K562 (cell line): Measurements from ENCODE around the gene RARG. TPM values are rescaled to one million over a fixed set of nuclear protein-coding genes. Genes with fewer than 3 reads are reported as not detected.

Source experiments
- BACH1 ChIP-seq: fragments of 200-800 bp; sonication (Bioruptor generic); IDR thresholded peaks from 2 replicates; pipeline ENCODE4 v1.6.1; 2016; ENCODE audit warnings: missing genetic modification characterization, missing compliant biosample characterization
- CXXC5 ChIP-seq: fragments of 250-450 bp; sonication (Bioruptor Pico); IDR thresholded peaks from 2 replicates; pipeline ENCODE4 v1.8.0; 2022; ENCODE audit warnings: inconsistent platforms, mild to moderate bottlenecking, moderate library complexity
- HNRNPK ChIP-seq: fragments of 200-400 bp; formaldehyde crosslinking; IDR thresholded peaks from one replicate; pipeline ENCODE4 v1.6.1; 2018; ENCODE audit warnings: mild to moderate bottlenecking, low read depth, low read length; ENCODE audit not compliant: poor library complexity, severe bottlenecking
- HNRNPL ChIP-seq: fragments of 200-400 bp; formaldehyde crosslinking; IDR thresholded peaks from 2 replicates; pipeline ENCODE4 v1.6.1; 2017; ENCODE audit warnings: low read depth, mild to moderate bottlenecking, low read length
- MCM5 ChIP-seq: fragments of 450-650 bp; IDR thresholded peaks from 2 replicates; pipeline ENCODE4 v1.6.1; 2016; ENCODE audit warnings: low read depth
- SAP30 ChIP-seq: fragments of 200-600 bp; sonication (generic); IDR thresholded peaks from 2 replicates; pipeline ENCODE4 v1.6.1; 2012; ENCODE audit warnings: borderline replicate concordance, low read depth, mild to moderate bottlenecking, moderate library complexity, low read length, control low read depth, inconsistent platforms; ENCODE audit not compliant: insufficient read depth, poor library complexity, severe bottlenecking
- SP2 ChIP-seq: IDR thresholded peaks from 2 replicates; pipeline ENCODE4 v1.6.1; 2011; ENCODE audit warnings: mild to moderate bottlenecking, low read depth, low read length, moderate library complexity; ENCODE audit not compliant: poor library complexity, severe bottlenecking; ENCODE audit errors: extremely low read depth
- TOE1 ChIP-seq, 2 experiments: fragments of 450-650 bp in 1 of 2; sonication (generic) in 1 of 2; formaldehyde crosslinking in 1 of 2; IDR thresholded peaks; 2 replicates each; pipeline versions ENCODE4 v1.7.1 to v1.8.0; 2016 to 2022; ENCODE audit warnings: borderline replicate concordance in 2 of 2, mild to moderate bottlenecking in 2 of 2, antibody characterized with exemption in 1 of 2, inconsistent platforms in 1 of 2, low read depth in 1 of 2, missing genetic modification reagents in 1 of 2, moderate library complexity in 1 of 2
- ZBTB7A ChIP-seq: IDR thresholded peaks from 2 replicates; pipeline ENCODE4 v1.6.1; 2011; ENCODE audit warnings: low read depth, mild to moderate bottlenecking, low read length, moderate library complexity, borderline replicate concordance; ENCODE audit not compliant: control insufficient read depth
- ZNF217 ChIP-seq: sonication (generic); formaldehyde crosslinking; IDR thresholded peaks from 2 replicates; pipeline ENCODE4 v1.8.0; 2022; ENCODE audit warnings: mild to moderate bottlenecking, missing genetic modification reagents
- ZNF274 ChIP-seq: IDR thresholded peaks from 2 replicates; pipeline ENCODE4 v1.6.1; 2011; ENCODE audit warnings: low read depth, mild to moderate bottlenecking, low read length, moderate library complexity, borderline replicate concordance
- polyA plus RNA-seq, 8 experiments: library from polyadenylated mRNA; depleted of rRNA in 4 of 8; stranded (reverse) in 5 of 8; unstranded in 3 of 8; fragments of >200 nt; fragmentation: Nextera tagmentation in 2 of 8; fragmentation: Illumina TruSeq in 1 of 8; extraction: Ambion mirVana in 2 of 8; extraction: Trizol in 1 of 8; gene quantifications; 2 replicates each; pipeline versions ENCODE4 v1.2.1 to v1.2.3, GENCODE V29; 2011 to 2014; ENCODE audit warnings: inconsistent platforms in 1 of 8, missing spikeins in 1 of 8
- total RNA-seq, 7 experiments: library from RNA; depleted of rRNA in 6 of 7; stranded (reverse); fragments of >200 nt in 6 of 7; fragmentation: Illumina TruSeq in 2 of 7; extraction: Trizol in 2 of 7; gene quantifications; 2 replicates each; pipeline versions ENCODE4 v1.2.1 to v1.2.3, GENCODE V29; 2011 to 2021; ENCODE audit warnings: low replicate concordance in 1 of 7
- TF ChIP-seq, protein P1 (sequence below): fragments of 450-650 bp; IDR thresholded peaks from 2 replicates; pipeline ENCODE4 v1.7.1; 2018; ENCODE audit warnings: mild to moderate bottlenecking, low read depth; ENCODE audit not compliant: partially characterized antibody
- TF ChIP-seq, protein P2 (sequence below): fragments of 450-650 bp; formaldehyde crosslinking; IDR thresholded peaks from 2 replicates; pipeline ENCODE4 v1.4.0; 2020; ENCODE audit warnings: mild to moderate bottlenecking, moderate library complexity
- TF ChIP-seq, protein P3 (sequence below), 2 experiments: fragments of 150-350 bp in 1 of 2; IDR thresholded peaks; 2 replicates each; pipeline ENCODE4 v1.6.1; 2012 to 2016; ENCODE audit warnings: low read depth in 2 of 2, low read length in 2 of 2, mild to moderate bottlenecking in 1 of 2, moderate library complexity in 1 of 2
- TF ChIP-seq, protein P4 (sequence below): fragments of 250-450 bp; sonication (Bioruptor Pico); IDR thresholded peaks from 2 replicates; pipeline ENCODE4 v1.5.0; 2020; ENCODE audit warnings: mild to moderate bottlenecking

The RARG gene
- total and polyA plus RNA-seq, 9 of the 15 experiments (the other 6 are each of a cell fraction or from before 2014, with no cell fraction given), result 0.18 to 7.6 (median 3.8) TPM

DNA sequence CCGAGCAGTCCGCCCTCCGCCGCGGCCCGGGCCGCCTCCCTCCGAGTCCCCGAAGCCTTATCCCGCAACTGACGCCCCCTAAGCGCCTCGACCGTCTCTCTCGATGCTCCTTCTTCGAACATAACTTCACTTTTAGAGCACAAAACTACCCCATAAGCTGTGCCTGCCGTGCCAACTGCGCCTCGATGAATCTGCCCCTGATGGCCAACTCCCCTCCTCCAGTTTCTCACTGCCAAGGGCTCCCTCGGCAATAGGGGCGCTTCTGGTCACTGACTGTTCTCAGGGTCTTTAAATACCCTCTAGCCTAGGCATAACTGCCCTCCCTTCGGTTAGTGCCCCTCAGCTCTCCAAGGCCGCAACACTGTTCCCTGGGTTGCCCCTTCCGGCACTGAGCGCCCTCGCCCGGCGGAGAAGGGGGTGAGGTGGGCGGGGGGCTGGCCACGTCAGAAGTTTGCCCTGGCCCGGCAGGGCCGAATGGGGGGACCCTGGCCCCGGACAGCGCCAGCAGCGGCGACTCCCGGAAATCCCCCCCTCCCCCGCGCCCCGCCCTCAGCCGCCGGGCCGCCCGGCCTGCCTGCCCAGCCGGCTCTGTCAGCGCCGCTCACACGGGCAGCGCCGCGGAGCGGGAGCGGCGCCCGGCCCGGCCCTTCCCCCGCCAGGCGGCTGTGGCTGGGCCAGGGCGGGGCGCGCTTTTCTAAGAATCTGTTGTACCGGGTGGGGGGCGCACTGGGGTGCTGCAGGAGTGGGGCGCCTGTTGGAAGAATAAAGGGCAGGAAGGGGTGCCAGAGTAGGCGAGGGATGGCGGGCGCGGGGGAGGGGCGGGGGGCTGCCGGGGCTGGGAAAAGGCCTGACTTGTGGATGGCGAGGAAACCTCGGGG is 10.6 kb downstream of the RARG start (continued):
- TF ChIP-seq, protein P1, sequence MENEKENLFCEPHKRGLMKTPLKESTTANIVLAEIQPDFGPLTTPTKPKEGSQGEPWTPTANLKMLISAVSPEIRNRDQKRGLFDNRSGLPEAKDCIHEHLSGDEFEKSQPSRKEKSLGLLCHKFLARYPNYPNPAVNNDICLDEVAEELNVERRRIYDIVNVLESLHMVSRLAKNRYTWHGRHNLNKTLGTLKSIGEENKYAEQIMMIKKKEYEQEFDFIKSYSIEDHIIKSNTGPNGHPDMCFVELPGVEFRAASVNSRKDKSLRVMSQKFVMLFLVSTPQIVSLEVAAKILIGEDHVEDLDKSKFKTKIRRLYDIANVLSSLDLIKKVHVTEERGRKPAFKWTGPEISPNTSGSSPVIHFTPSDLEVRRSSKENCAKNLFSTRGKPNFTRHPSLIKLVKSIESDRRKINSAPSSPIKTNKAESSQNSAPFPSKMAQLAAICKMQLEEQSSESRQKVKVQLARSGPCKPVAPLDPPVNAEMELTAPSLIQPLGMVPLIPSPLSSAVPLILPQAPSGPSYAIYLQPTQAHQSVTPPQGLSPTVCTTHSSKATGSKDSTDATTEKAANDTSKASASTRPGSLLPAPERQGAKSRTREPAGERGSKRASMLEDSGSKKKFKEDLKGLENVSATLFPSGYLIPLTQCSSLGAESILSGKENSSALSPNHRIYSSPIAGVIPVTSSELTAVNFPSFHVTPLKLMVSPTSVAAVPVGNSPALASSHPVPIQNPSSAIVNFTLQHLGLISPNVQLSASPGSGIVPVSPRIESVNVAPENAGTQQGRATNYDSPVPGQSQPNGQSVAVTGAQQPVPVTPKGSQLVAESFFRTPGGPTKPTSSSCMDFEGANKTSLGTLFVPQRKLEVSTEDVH, result no peak
- TF ChIP-seq ZNF274, result no peak
- no peak for TF ChIP-seq HNRNPK
- TF ChIP-seq TOE1 (IDR thresholded peaks at IDR 0.05; ENCODE audit: borderline replicate concordance), result peak; percentile 51
- TF ChIP-seq TOE1 (CRISPR knock-in tag; IDR thresholded peaks at IDR 0.05; ENCODE audit: borderline replicate concordance, low read depth), result no peak
- TF ChIP-seq ZNF217 (CRISPR knock-in tag), result no peak
- TF ChIP-seq SP2, result no peak
- TF ChIP-seq, protein P2, sequence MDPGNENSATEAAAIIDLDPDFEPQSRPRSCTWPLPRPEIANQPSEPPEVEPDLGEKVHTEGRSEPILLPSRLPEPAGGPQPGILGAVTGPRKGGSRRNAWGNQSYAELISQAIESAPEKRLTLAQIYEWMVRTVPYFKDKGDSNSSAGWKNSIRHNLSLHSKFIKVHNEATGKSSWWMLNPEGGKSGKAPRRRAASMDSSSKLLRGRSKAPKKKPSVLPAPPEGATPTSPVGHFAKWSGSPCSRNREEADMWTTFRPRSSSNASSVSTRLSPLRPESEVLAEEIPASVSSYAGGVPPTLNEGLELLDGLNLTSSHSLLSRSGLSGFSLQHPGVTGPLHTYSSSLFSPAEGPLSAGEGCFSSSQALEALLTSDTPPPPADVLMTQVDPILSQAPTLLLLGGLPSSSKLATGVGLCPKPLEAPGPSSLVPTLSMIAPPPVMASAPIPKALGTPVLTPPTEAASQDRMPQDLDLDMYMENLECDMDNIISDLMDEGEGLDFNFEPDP (CRISPR knock-in tag), result no peak
- no peak for TF ChIP-seq SAP30
- TF ChIP-seq ZBTB7A, result peak; percentile 67; the same call in 1 of the 2 replicates
- no peak for TF ChIP-seq BACH1 (tag)
- no peak for TF ChIP-seq HNRNPL
- TF ChIP-seq, protein P3, sequence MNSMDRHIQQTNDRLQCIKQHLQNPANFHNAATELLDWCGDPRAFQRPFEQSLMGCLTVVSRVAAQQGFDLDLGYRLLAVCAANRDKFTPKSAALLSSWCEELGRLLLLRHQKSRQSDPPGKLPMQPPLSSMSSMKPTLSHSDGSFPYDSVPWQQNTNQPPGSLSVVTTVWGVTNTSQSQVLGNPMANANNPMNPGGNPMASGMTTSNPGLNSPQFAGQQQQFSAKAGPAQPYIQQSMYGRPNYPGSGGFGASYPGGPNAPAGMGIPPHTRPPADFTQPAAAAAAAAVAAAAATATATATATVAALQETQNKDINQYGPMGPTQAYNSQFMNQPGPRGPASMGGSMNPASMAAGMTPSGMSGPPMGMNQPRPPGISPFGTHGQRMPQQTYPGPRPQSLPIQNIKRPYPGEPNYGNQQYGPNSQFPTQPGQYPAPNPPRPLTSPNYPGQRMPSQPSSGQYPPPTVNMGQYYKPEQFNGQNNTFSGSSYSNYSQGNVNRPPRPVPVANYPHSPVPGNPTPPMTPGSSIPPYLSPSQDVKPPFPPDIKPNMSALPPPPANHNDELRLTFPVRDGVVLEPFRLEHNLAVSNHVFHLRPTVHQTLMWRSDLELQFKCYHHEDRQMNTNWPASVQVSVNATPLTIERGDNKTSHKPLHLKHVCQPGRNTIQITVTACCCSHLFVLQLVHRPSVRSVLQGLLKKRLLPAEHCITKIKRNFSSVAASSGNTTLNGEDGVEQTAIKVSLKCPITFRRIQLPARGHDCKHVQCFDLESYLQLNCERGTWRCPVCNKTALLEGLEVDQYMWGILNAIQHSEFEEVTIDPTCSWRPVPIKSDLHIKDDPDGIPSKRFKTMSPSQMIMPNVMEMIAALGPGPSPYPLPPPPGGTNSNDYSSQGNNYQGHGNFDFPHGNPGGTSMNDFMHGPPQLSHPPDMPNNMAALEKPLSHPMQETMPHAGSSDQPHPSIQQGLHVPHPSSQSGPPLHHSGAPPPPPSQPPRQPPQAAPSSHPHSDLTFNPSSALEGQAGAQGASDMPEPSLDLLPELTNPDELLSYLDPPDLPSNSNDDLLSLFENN (IDR thresholded peaks at IDR 0.05; ENCODE audit: low read depth in 2 of 2, low read length in 2 of 2), result no peak
- peak; percentile 29; the same call in 1 of the 2 replicates for TF ChIP-seq CXXC5 (CRISPR knock-in tag)
- TF ChIP-seq, protein P4, sequence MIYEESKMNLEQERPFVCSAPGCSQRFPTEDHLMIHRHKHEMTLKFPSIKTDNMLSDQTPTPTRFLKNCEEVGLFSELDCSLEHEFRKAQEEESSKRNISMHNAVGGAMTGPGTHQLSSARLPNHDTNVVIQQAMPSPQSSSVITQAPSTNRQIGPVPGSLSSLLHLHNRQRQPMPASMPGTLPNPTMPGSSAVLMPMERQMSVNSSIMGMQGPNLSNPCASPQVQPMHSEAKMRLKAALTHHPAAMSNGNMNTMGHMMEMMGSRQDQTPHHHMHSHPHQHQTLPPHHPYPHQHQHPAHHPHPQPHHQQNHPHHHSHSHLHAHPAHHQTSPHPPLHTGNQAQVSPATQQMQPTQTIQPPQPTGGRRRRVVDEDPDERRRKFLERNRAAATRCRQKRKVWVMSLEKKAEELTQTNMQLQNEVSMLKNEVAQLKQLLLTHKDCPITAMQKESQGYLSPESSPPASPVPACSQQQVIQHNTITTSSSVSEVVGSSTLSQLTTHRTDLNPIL, result no peak
- no peak for TF ChIP-seq MCM5
